PC-9 (cell line): Measurements from ENCODE around the gene ATXN1. TPM values are rescaled to one million over a fixed set of nuclear protein-coding genes. Genes with fewer than 3 reads are reported as not detected.

Experiments
- BruUV-seq: library from RNA; stranded (reverse); fragments of 400-500 nt; replicated peaks from 2 replicates; lab custom pipeline; 2021; lab: Mats Ljungman, UMichigan
- CTCF ChIA-PET: fragments of 300-600 bp; sonication (Branson Sonifier 250); formaldehyde crosslinking; loops from one replicate; lab custom pipeline; 2022; ENCODE audit warnings: antibody characterized with exemption; lab: Charles Lee
- POLR2A ChIA-PET: fragments of 300-600 bp; sonication (Branson Sonifier 250); formaldehyde crosslinking; loops from one replicate; lab custom pipeline; 2022; ENCODE audit warnings: antibody characterized with exemption; ENCODE audit not compliant: unreplicated experiment; lab: Charles Lee
- DNase-seq, 2 experiments: peaks; one replicate each; pipeline versions ENCODE4 v3.0.0 to v3.0.0-alpha.2; 2015 to 2022; ENCODE audit warnings: mixed read lengths in 1 of 2
- H2AFZ ChIP-seq: fragments of 200-600 bp; sonication (generic); 2 replicates; pipeline ENCODE4 v1.8.1; 2017; ENCODE audit warnings: antibody characterized with exemption
- H3F3A ChIP-seq: fragments of 200-600 bp; sonication (generic); 2 replicates; pipeline ENCODE4 v1.8.1; 2017; ENCODE audit warnings: antibody characterized with exemption, mild to moderate bottlenecking, low read depth; ENCODE audit not compliant: insufficient read depth
- H3K27ac ChIP-seq: fragments of 200-600 bp; sonication (generic); 2 replicates; pipeline ENCODE4 v1.6.1; 2016; ENCODE audit warnings: mixed run types
- H3K27me3 ChIP-seq: fragments of 200-600 bp; sonication (generic); 2 replicates; pipeline ENCODE4 v1.6.1; 2016; ENCODE audit warnings: low read depth, mixed run types; ENCODE audit not compliant: insufficient read depth
- H3K36me3 ChIP-seq: fragments of 200-600 bp; sonication (generic); 2 replicates; pipeline ENCODE4 v1.6.1; 2016; ENCODE audit warnings: low read depth, mixed run types
- H3K4me1 ChIP-seq: fragments of 200-600 bp; sonication (generic); replicated peaks from 2 replicates; pipeline ENCODE4 v1.6.1; 2016; ENCODE audit warnings: mixed run types; ENCODE audit not compliant: insufficient read depth
- H3K4me2 ChIP-seq: fragments of 200-600 bp; sonication (generic); 2 replicates; pipeline ENCODE4 v1.6.1; 2017; ENCODE audit warnings: mixed run types
- H3K4me3 ChIP-seq: fragments of 200-600 bp; sonication (generic); 2 replicates; pipeline ENCODE4 v1.6.1; 2016; ENCODE audit warnings: mixed run types
- H3K79me2 ChIP-seq: fragments of 200-600 bp; sonication (generic); 2 replicates; pipeline ENCODE4 v1.6.1; 2017; ENCODE audit warnings: low read depth, mixed run types
- H3K9me2 ChIP-seq: fragments of 200-600 bp; sonication (generic); 2 replicates; pipeline ENCODE4 v1.8.1; 2017; ENCODE audit warnings: mild to moderate bottlenecking; ENCODE audit not compliant: insufficient read depth
- H3K9me3 ChIP-seq: fragments of 200-600 bp; sonication (generic); 2 replicates; pipeline ENCODE4 v1.8.1; 2016; ENCODE audit warnings: low read depth; ENCODE audit not compliant: insufficient read depth
- H4K20me1 ChIP-seq: fragments of 200-600 bp; sonication (generic); 2 replicates; pipeline ENCODE4 v1.8.1; 2017; ENCODE audit not compliant: insufficient read depth
- EZH2 ChIP-seq: fragments of 200-600 bp; sonication (generic); IDR thresholded peaks from 2 replicates; pipeline ENCODE4 v1.8.0; 2017; ENCODE audit warnings: antibody characterized with exemption, low read depth
- intact Hi-C: fragments of 100-400 bp; cut with micrococcal nuclease; formaldehyde crosslinking; loops from one replicate; pipeline ENCODE4 v1.10.0; 2022; ENCODE audit not compliant: unreplicated experiment
- total RNA-seq: library from RNA; stranded (reverse); gene quantifications from 2 replicates; pipeline ENCODE4 v1.2.3, GENCODE V29; 2021
- TF ChIP-seq, protein P1 (sequence below): fragments of 200-600 bp; sonication (generic); conservative IDR thresholded peaks from 2 replicates; pipeline ENCODE4 v1.6.1; 2017; ENCODE audit warnings: mixed run types, antibody characterized with exemption, mild to moderate bottlenecking, moderate library complexity

ATXN1 gene
- total RNA-seq, 1 experiment from 2014 or later: 42.7 TPM

DNA sequence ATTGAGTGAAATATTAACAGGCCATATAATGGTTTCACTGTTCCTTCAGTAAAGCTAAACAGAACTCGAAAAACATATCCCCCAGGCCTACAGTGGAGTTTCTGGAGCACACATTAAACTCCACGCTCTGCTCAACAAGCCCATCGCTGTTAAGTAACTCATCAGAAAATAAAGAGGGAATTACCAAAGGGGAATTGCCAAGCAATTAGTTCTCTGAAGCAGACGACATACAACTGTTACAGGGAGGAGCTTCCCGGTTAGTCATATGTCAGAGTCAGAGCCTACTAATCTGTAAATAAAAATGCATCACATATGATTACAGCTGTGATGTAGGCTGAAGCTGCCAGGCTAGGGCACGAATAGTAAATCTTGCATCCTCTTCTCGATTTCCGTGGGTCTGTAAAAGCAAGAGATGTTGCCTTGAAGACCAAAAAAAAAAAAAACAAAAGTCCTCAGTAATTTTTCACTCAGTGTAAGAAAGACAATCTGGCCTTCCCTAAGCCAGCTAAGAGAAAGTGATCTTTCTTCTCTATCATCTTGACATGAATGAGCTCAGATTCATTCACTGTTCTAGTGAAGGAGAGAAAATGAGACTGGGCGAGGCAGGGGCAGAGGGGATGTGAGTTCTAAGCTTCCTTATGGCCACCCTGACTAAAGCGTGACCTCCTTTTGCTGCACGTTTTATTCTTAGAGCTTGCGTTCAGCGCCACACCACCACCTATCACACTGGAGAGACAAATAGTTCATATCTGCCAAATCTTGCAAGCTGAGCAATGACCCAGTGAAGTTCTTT lies 13.8 kb downstream of the ATXN1 start:
- no peak overlapping the region for H3K27ac ChIP-seq
- CTCF ChIA-PET: no interaction called here

DNA sequence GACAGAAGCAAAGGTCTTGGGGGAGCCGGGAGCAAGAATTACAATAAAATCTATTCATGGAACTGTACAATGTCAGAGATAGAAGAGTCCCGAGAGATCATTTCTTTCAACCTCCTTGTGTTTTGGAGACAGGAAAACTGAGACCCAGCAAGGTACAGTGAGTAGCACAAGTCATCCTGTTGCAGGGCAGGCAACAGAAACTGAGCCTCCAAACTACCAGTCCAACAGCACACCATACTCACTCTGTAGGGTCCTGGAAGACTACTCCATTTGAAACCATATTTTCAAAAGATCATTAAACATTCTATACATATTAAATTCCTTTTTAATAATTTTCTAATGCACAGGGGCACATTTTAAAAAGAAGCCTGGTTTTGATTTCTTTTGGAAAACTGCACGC lies 14.4 kb downstream of the ATXN1 start:
- Histone ChIP-seq H3K4me1 (peaks cover 17% of the 10 kb centered on the region), H3K27ac (no peak overlapping the region), H3K4me3 (no peak overlapping the region), H3K4me2 (no peak overlapping the region), H3K27me3 (no peaks in the 10 kb centered on the region), H3K9me2 (no peaks in the 10 kb centered on the region), H4K20me1 (no peaks in the 10 kb centered on the region), H3K36me3 (peaks cover 15% of the 10 kb centered on the region; the same call in 1 of the 2 replicates), H3K79me2 (peaks cover 27% of the 10 kb centered on the region), H2AFZ (no peak overlapping the region), H3K9me3 (no peaks in the 10 kb centered on the region), H3F3A (peaks cover 7% of the 10 kb centered on the region)
- intact Hi-C loops: no loop called here
- TF ChIP-seq, protein P1, sequence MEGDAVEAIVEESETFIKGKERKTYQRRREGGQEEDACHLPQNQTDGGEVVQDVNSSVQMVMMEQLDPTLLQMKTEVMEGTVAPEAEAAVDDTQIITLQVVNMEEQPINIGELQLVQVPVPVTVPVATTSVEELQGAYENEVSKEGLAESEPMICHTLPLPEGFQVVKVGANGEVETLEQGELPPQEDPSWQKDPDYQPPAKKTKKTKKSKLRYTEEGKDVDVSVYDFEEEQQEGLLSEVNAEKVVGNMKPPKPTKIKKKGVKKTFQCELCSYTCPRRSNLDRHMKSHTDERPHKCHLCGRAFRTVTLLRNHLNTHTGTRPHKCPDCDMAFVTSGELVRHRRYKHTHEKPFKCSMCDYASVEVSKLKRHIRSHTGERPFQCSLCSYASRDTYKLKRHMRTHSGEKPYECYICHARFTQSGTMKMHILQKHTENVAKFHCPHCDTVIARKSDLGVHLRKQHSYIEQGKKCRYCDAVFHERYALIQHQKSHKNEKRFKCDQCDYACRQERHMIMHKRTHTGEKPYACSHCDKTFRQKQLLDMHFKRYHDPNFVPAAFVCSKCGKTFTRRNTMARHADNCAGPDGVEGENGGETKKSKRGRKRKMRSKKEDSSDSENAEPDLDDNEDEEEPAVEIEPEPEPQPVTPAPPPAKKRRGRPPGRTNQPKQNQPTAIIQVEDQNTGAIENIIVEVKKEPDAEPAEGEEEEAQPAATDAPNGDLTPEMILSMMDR: no peak
- TF ChIP-seq EZH2: no peak
- DNase-seq: no peak
- no TSS peak for BruUV-seq
- ChIA-PET POLR2A (interaction anchor here (0.7 kb wide), 1 partner anchor 275 kb away, joined by 15 read pairs; no protein-coding TSS in a partner anchor), CTCF (no interaction called here)

More for the DNA sequence above, 13.8 kb downstream of the ATXN1 start:
- no peaks in the 10 kb centered on the region for H3K9me2 ChIP-seq
- no peaks in the 10 kb centered on the region for H3K27me3 ChIP-seq
- H2AFZ ChIP-seq: no peak overlapping the region
- no peaks in the 10 kb centered on the region for H4K20me1 ChIP-seq
- no TSS peak for BruUV-seq
- H3K4me3 ChIP-seq: no peak overlapping the region
- peaks cover 23% of the 10 kb centered on the region for H3K4me1 ChIP-seq
- no peaks in the 10 kb centered on the region for H3K9me3 ChIP-seq
- intact Hi-C loops: no loop called here
- peaks cover 13% of the 10 kb centered on the region for H3F3A ChIP-seq
- H3K79me2 ChIP-seq: peaks cover 27% of the 10 kb centered on the region
- TF ChIP-seq, protein P1: no peak
- TF ChIP-seq EZH2: no peak
- DNase-seq: no peak
- POLR2A ChIA-PET: interaction anchor here (0.7 to 0.9 kb wide), 2 partner anchors 26 to 275 kb away, joined by 4 to 15 read pairs; no protein-coding TSS in a partner anchor
- H3K36me3 ChIP-seq: peaks cover 15% of the 10 kb centered on the region; the same call in 1 of the 2 replicates
- no peak overlapping the region for H3K4me2 ChIP-seq

DNA sequence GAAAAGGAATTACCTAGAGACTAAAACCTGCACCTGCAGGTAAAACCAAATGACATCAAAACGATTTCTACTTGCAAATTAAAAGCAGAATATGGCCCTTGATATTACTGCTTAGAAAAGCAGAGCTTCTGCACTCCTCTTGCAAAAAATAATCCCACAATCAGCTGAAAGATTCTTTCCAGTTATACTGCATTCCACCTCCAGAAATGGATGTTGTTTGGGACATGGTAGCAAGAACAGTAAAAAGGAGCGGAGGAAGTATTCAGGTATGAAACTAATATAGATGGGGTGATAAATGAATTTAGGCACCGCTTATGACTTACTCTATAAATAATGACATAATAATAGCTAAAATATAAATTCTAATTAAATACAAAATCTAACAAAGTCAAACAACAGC lies 14.9 kb downstream of the ATXN1 start:
- H3F3A ChIP-seq: peaks cover 3% of the 10 kb centered on the region; the same call in 1 of the 2 replicates
- H3K36me3 ChIP-seq: peaks cover 15% of the 10 kb centered on the region; the same call in 1 of the 2 replicates
- no peaks in the 10 kb centered on the region for H3K9me3 ChIP-seq
- H3K4me3 ChIP-seq: no peak overlapping the region
- ChIA-PET CTCF (no interaction called here), POLR2A (no interaction called here)
- BruUV-seq: no TSS peak
- DNase-seq: no peak
- H3K27me3 ChIP-seq: no peaks in the 10 kb centered on the region
- H3K27ac ChIP-seq: no peak overlapping the region
- no peak overlapping the region for H3K4me2 ChIP-seq
- intact Hi-C loops: no loop called here
- peaks cover 13% of the 10 kb centered on the region for H3K4me1 ChIP-seq
- H4K20me1 ChIP-seq: no peaks in the 10 kb centered on the region
- H3K79me2 ChIP-seq: peaks cover 22% of the 10 kb centered on the region
- TF ChIP-seq, protein P1: no peak
- TF ChIP-seq EZH2: no peak
- no peaks in the 10 kb centered on the region for H3K9me2 ChIP-seq
- H2AFZ ChIP-seq: no peak overlapping the region
